NCI-H2196 treated with DMSO at 0.1 percent for 48 hours (cell line): ENCODE measurements around the gene NTSR1.

Experiments used
- DNase-seq: peaks from one replicate; lab custom pipeline; 2025; ENCODE audit not compliant: unreplicated experiment; lab: John Stamatoyannopoulos, UW

Gene NTSR1

DNA sequence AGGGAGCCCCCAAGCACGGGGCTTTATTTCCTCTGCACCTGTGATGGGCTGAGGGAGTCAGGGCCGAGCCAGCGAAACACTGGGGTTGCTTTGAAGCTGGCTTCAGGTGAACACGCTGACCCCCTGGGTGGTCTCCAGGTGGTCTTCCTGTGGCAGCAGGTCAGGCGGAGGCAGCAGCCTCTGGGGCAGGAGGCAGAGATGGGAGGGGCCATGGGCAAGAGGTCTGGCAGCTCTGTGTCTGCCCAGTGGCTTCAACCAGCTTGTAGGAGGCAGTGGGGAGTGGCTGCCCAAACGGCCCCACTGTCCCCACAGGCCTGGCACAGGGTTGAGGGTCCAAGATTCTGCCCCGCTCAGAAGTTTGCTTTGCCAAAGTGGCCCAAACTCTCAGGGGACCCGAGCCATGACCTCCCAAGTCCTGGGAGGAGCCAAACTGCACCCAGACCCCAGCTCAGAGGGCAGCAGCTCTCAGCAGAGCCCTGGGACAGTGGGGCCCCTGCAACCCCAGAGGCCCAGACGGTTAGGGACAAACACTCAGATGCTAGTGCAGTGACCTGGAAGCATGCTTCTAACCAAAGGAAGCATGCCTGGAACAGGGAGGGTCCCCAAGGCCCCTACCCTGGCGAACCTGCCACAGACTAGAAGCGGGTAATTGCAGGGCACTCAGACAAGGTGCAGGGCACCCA lies 15.3 kb downstream of the NTSR1 start:
- no peak for DNase-seq

GRCh38 chr20:62724692-62725595 lies 16.3 kb downstream of the NTSR1 start:
- DNase-seq, result no peak

DNA sequence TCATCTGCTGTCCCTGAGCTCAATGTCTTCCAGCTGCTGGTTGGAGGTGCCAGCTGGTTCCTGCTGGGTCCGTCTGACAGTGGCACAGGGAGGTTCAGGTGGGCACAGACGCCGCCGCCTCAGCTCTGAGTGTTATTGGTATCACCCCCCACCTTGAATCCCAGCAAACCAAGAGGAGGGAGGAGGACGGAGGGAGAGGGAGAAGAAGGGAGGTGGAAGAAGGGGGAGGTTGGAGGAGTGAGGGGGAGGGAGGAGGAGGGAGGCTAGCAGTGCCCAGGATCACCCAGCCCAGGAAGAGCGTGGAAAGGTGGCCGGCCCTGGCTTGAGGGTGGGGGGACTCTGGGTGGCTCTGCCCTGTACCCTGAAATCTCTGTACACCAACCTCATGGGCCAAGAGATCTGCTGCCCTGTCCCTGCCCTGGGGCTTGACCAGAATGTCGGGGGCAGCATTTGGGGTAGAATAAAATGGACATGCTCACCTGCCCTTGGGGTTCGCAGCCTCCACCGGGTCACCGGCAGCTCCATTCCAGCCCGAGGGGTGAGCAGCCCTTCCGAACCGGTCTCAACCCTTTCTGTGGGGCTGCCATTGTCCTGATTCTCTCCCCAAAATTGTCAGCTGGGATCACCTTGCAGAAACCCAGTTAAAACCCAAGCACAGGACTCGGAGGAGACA lies 17.1 kb downstream of the NTSR1 start:
- no peak for DNase-seq

- no peak for DNase-seq
Measured at GRCh38 chr20:62726276-62726675, 17.6 kb downstream of the NTSR1 start.

- DNase-seq, result no peak
Measured at GRCh38 chr20:62726716-62727583, 18.3 kb downstream of the NTSR1 start.

- no peak for DNase-seq
Measured at GRCh38 chr20:62727584-62728027, 19.0 kb downstream of the NTSR1 start.

GRCh38 chr20:62728028-62728780 lies 19.6 kb downstream of the NTSR1 start:
- no peak for DNase-seq

- DNase-seq, result no peak
Measured at GRCh38 chr20:62728781-62729300, 20.2 kb downstream of the NTSR1 start.

DNA sequence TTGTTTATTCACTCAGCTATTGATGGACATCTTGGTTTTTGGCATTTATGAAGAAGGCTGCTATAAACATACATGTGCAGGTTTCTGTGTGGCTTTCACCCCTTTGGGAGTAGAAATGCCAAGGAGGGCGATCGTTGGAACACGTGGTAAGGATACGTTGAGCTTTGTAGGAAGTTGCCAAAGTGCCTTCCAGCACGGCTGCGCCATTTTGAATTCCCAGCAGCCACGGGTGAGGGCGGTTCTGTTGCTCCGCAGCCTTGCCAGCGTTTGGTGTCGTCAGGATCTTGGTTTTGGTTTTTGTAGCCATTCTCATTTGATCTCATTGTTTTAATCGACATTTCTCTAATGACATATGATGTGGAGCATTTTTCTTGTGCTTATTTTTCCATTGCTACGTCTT lies 21.8 kb downstream of the NTSR1 start:
- DNase-seq, result no peak

DNA sequence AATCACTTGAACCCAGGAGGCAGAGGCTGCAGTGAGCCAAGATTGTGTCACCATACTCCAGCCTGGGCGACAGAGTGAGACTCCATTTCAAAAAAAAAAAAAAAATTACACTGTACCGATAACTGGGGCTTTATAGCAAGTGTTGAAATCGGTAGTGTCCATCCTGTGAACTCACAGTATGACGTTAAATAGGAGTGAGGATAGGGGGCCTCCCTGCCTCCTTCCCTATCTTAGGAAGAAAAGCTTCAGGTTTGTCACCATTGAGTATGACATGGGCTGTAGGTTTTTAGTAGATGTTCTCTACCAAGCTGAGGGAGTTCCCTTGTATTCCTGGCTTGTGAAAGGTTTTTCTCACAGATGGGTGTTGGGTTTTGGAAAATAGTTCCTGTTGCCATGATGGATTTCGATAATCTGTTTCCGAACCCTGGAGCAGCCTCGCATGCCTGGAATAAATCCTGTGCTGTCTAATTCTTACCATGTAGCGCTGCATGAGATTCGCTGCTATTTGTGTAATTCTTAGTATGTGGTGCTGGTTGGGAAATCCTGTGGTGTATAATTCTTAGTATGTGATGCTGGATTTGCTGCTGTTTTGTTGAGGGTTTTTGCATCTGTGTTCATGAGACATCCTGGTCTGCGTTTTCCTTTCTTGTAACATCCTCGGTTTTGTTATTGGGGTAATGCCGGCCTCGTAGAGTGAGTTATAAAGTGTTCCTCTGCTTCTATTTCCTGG lies 23.6 kb downstream of the NTSR1 start:
- no peak for DNase-seq

GRCh38 chr20:62732842-62733525 lies 24.3 kb downstream of the NTSR1 start:
- no peak for DNase-seq

DNA sequence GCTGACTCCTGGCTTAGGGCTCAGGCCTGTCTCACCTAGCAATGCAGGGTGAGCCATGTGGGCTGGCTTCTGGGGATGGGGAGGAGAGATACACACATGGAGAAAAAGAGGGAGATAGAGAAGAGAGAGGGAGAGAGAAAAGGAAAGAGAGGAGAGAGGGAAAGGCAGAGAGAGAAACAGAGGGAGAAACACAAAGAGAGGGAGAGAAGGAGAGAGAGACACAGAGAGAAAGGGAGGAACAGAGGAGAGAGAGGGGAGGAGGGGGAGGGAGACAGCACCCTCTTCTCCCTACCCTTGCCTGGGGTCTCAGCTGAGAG lies 24.8 kb downstream of the NTSR1 start:
- no peak for DNase-seq

DNA sequence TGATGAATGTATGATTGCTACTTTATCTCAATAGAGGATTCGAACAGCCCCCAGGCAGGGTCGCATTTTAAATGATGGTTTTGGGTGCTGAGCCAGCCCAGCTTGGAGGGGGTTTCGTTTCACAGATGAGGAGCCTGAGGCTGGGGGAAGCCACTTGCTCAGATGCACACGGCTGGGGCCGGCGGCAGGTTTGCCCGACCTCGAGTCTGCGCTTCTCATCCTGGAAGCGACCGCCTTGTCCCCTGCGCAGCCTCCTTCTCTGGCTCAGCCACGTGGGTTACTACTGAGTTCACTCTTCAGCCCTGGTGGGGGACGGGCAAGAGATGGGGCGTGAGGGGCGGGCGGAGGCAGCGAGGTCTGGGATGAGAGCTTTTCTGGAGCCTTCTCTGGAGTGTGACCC lies 25.3 kb downstream of the NTSR1 start:
- DNase-seq, result no peak

DNA sequence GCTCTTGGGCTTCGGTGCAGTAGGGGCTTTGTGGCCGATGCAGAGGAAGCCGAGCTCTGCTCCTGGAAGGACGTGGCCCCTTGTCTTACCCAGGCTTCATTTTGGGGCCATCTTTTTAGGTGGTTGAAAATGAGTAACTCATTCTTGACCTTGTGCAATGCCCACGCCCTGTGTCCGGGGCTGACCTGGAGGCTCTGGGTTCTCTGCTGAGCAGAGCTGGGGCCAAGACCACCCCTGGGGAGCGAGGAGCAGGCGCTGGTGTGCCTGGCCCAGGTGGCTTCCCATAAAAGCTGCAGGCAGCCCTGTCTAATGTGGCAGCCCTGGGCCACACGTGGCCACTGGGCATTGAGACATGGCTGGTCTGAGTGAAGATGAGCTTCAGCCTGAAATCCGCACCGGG lies 25.7 kb downstream of the NTSR1 start:
- DNase-seq, result no peak

- no peak for DNase-seq
Measured at GRCh38 chr20:62734881-62735280, 26.2 kb downstream of the NTSR1 start.

DNA sequence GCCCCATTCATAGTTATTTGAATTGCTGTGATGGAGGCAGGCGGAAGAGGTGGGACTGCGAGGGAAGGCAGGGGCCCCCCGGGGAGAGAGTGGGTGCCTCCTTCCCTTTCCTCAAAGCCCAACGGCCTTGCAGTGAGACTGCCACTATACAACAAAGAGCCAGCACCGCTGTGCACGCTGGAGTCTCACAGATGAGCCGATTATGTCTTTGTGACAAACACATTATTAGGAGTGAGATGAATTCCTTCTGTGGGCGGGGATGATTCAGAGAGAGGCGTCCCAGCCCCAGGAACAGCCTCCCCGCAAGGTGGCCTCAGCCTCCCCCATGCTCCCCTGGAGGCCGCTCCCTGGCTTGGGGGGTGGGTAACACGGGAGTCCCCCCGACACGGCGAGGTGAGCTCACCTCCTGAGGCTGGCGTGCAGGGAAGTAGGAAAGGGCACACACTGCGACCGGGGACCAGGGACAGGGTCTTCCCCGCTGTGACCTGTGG lies 26.7 kb downstream of the NTSR1 start:
- DNase-seq, result no peak

DNA sequence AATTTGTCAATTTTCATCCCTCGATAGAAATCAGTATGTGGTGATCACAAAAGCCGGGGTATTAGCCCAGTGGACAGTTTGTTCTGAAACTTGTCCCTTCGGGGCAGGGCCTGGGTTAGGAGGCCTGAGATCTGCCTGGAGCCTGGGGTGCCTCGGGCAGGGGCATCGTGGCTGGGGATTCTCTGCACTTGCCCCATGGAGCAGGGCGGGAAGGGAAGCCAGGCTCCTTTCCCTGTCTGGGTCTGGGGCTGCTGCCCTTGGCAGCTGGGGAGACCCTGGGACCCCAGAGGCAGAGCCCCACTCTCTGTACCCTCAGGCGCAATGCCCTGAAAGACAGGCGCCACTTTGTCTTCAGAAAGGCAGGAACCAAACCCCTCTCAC lies 27.4 kb downstream of the NTSR1 start:
- no peak for DNase-seq

DNA sequence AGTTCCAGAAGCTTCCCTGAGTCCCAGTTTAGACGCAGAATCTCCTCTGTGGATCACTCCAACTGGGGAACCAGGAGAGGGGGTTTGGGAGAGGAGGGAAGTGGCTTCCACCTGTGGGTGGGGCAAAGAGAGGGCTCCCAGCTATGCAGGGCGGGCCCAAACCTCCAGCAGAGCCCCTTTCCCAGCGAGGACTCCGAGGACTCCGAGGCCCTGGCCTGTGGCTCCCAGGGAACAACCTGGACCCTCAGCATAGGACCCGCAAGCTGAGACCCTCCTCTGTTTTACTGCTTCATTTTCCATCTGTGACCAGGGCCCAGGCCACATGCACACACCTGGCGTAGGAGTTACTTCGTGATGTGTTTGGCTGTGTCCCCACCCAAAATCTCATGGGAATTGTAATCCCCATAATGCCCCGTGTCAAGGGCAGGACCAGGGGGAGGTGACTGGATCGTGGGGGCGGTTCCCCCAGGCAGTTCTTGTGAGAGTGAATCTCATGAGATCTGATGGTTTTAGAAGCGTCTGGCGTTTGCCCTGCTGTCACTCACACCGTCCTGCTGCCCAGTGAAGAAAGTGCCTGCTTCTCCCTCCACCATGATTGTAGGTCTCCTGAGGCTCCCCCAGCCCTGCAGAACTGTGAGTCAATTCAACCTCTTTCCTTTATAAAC lies 27.9 kb downstream of the NTSR1 start:
- DNase-seq, result no peak
